GM23338 (cell line): ENCODE measurements around the gene TMEM213. TPM values are rescaled to one million over a fixed set of nuclear protein-coding genes. Genes with fewer than 3 reads are reported as not detected.

Source experiments
- ATAC-seq: fragments of 200-7000 bp; cut with Tn5 transposase; 3 replicates; pipeline ENCODE4 v1.9.1; 2020
- DNase-seq: peaks from one replicate; pipeline ENCODE4 v3.0.0-alpha.2; 2015; ENCODE audit warnings: low spot score
- H2AFZ ChIP-seq: fragments of 200-600 bp; sonication (generic); 2 replicates; pipeline ENCODE4 v1.8.0; 2016; ENCODE audit warnings: antibody characterized with exemption, mild to moderate bottlenecking, moderate library complexity
- H3F3A ChIP-seq: fragments of 200-600 bp; sonication (generic); replicated peaks from 2 replicates; pipeline ENCODE4 v1.8.0; 2017; ENCODE audit warnings: antibody characterized with exemption, mixed run types, low read depth
- H3K27ac ChIP-seq: fragments of 200-600 bp; sonication (generic); 2 replicates; pipeline ENCODE4 v1.6.1; 2016; ENCODE audit warnings: low read depth
- H3K27me3 ChIP-seq: fragments of 200-600 bp; sonication (generic); 2 replicates; pipeline ENCODE4 v1.8.0; 2016; ENCODE audit warnings: mild to moderate bottlenecking, mixed run types, moderate library complexity; ENCODE audit not compliant: insufficient read depth
- H3K36me3 ChIP-seq: fragments of 200-600 bp; sonication (generic); 2 replicates; pipeline ENCODE4 v1.8.0; 2016; ENCODE audit warnings: mild to moderate bottlenecking; ENCODE audit not compliant: insufficient read depth
- H3K4me1 ChIP-seq: fragments of 200-600 bp; sonication (generic); 2 replicates; pipeline ENCODE4 v1.8.0; 2016; ENCODE audit warnings: mild to moderate bottlenecking, moderate library complexity; ENCODE audit not compliant: insufficient read depth
- H3K4me2 ChIP-seq: fragments of 200-600 bp; sonication (generic); 2 replicates; pipeline ENCODE4 v1.7.1; 2017; ENCODE audit warnings: mixed run types
- H3K4me3 ChIP-seq: fragments of 200-600 bp; sonication (generic); 2 replicates; pipeline ENCODE4 v1.6.1; 2016; ENCODE audit warnings: mixed run types
- H3K79me2 ChIP-seq: fragments of 200-600 bp; sonication (generic); replicated peaks from 2 replicates; pipeline ENCODE4 v1.8.0; 2017; ENCODE audit warnings: mild to moderate bottlenecking; ENCODE audit not compliant: insufficient read depth
- H3K9me2 ChIP-seq: fragments of 200-600 bp; sonication (generic); 2 replicates; pipeline ENCODE4 v1.8.0; 2017; ENCODE audit not compliant: insufficient read depth
- H4K20me1 ChIP-seq: fragments of 200-600 bp; sonication (generic); replicated peaks from 2 replicates; pipeline ENCODE4 v1.8.0; 2017; ENCODE audit warnings: mild to moderate bottlenecking; ENCODE audit not compliant: insufficient read depth
- H3K27ac Mint-ChIP-seq: 2 replicates; pipeline ENCODE4 v1.8.0; 2020; ENCODE audit warnings: inconsistent platforms, mild to moderate bottlenecking, moderate library complexity, mixed read lengths
- H3K27me3 Mint-ChIP-seq: 3 replicates; pipeline ENCODE4 v1.8.0; 2022; ENCODE audit warnings: low read depth, mild to moderate bottlenecking, moderate library complexity, mixed read lengths, inconsistent platforms; ENCODE audit not compliant: insufficient read depth, poor library complexity
- H3K36me3 Mint-ChIP-seq: 3 replicates; pipeline ENCODE4 v1.8.0; 2021; ENCODE audit warnings: low read depth, mild to moderate bottlenecking, inconsistent platforms, moderate library complexity, mixed read lengths
- H3K4me1 Mint-ChIP-seq: 3 replicates; pipeline ENCODE4 v1.8.0; 2020; ENCODE audit warnings: mild to moderate bottlenecking, inconsistent platforms, mixed read lengths
- H3K4me3 Mint-ChIP-seq: 3 replicates; pipeline ENCODE4 v1.8.0; 2021; ENCODE audit warnings: moderate library complexity, mild to moderate bottlenecking, inconsistent platforms, mixed read lengths
- H3K9me3 Mint-ChIP-seq: 3 replicates; pipeline ENCODE4 v1.8.0; 2020; ENCODE audit warnings: moderate library complexity, mild to moderate bottlenecking, inconsistent platforms, mixed read lengths
- CREB1 ChIP-seq: fragments of 250-450 bp; sonication (Bioruptor Pico); IDR thresholded peaks from 2 replicates; pipeline ENCODE4 v1.5.0; 2020; ENCODE audit warnings: low read depth, mild to moderate bottlenecking, moderate library complexity
- CTCF ChIP-seq, 2 experiments: fragments of 200-600 bp in 1 of 2; sonication (generic) in 1 of 2; conservative IDR thresholded peaks; 2 replicates each; pipeline versions ENCODE4 v1.5.1 to v1.6.1; 2016 to 2017; ENCODE audit warnings: antibody characterized with exemption in 2 of 2, low read depth in 2 of 2, mild to moderate bottlenecking in 2 of 2, moderate library complexity in 1 of 2
- EZH2 ChIP-seq: fragments of 200-600 bp; sonication (generic); IDR thresholded peaks from one replicate; pipeline ENCODE4 v1.8.0; 2017; ENCODE audit warnings: antibody characterized with exemption, mild to moderate bottlenecking, low read depth; ENCODE audit not compliant: unreplicated experiment
- EZH2phosphoT487 ChIP-seq: fragments of 200-600 bp; sonication (generic); IDR thresholded peaks from one replicate; pipeline ENCODE4 v1.8.1; 2018; ENCODE audit warnings: antibody characterized with exemption; ENCODE audit not compliant: unreplicated experiment
- ZNF114 ChIP-seq: fragments of 250-450 bp; sonication (Bioruptor Pico); IDR thresholded peaks from 2 replicates; pipeline ENCODE4 v1.5.0; 2020; ENCODE audit warnings: mild to moderate bottlenecking, moderate library complexity
- ZNF331 ChIP-seq: fragments of 250-450 bp; sonication (Bioruptor Pico); IDR thresholded peaks from 2 replicates; pipeline ENCODE4 v1.5.0; 2020; ENCODE audit warnings: low read depth, mild to moderate bottlenecking, moderate library complexity
- long read RNA-seq: library from polyadenylated mRNA; unstranded; transcript quantifications from one replicate; pipeline ENCODE4 v2.0.0, GENCODE V29; 2020; ENCODE audit not compliant: unreplicated experiment
- polyA plus RNA-seq: library from polyadenylated mRNA; unstranded; fragments of >200 nt; fragmentation: Nextera tagmentation; extraction: Ambion mirVana; gene quantifications from 2 replicates; pipeline ENCODE4 v1.2.1, GENCODE V29; 2016
- total RNA-seq: library from RNA; depleted of rRNA; stranded (reverse); fragments of >200 nt; shearing (Covaris generic); gene quantifications from 2 replicates; pipeline ENCODE4 v1.2.3, GENCODE V29; 2014; rRNA removed
- TF ChIP-seq, protein P1 (sequence below): fragments of 250-450 bp; sonication (Bioruptor Pico); IDR thresholded peaks from 2 replicates; pipeline ENCODE4 v1.5.0; 2020; ENCODE audit warnings: mild to moderate bottlenecking, moderate library complexity
- TF ChIP-seq, protein P2 (sequence below): IDR thresholded peaks from 2 replicates; pipeline ENCODE4 v1.6.1; 2016; ENCODE audit warnings: antibody characterized with exemption

The TMEM213 gene
- total RNA-seq: 0.08 TPM in 1 of 2 replicates, not detected in the other
- polyA plus RNA-seq: 0.14 and 0.89 TPM in 2 replicates
- long read RNA-seq: 0 reads

DNA sequence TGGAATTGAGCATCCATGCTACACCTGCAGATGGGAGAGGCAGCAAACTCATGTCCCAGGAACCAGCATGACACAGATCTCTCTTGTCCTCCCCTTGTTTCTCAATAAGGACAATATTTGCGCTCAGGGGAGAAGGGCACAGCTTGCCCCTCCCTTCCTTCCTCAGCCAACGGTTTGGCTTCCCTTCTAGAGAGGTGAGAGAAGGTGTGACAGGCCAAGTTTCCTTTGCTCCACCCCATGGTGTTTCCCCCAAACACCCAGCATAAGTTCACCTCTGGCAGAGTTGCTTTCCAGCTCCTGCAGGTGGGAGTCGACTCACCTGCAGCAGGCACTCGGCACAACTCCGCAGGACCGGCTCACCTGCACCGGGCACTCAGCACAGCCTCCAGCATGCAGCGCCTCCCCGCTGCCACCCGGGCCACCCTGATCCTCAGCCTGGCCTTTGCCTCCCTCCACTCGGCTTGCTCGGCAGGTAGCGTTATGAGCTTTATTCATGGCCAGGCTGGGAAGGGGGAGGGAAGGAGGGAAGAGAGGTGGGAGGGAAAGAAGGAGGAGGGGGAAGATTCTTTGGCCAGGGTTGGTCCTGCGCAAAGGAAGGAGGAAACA lies at the start of gene TMEM213, which contains the start of gene ATP6V0A4:
Gene TMEM213 (plus strand): TSS at position 280 of the 606 bp plus-strand sequence. CDS start 111 bp downstream, at position 391.
Gene ATP6V0A4 (minus strand): TSS at position 482 of the 606 bp plus-strand sequence. CDS start 26,949 bp downstream, outside the sequence.
- H3K4me1 ChIP-seq: peaks cover 21% of the 10 kb centered on the region
- no peaks in the 10 kb centered on the region for H3K79me2 ChIP-seq
- no peak within 1 kb of the TSS for H3K27ac ChIP-seq
- 0 out of 2 replicates have a peak, but pooled peaks cover 4% of the 10 kb centered on the region for H3F3A ChIP-seq
- no peak within 1 kb of the TSS; the same call in 1 of the 2 replicates for H3K27ac Mint-ChIP-seq
- peak within 1 kb of the TSS; percentile 72 for H3K4me2 ChIP-seq
- no peaks in the 10 kb centered on the region for H3K36me3 Mint-ChIP-seq
- peaks cover 33% of the 10 kb centered on the region for H3K4me1 Mint-ChIP-seq
- ATAC-seq (peak; percentile 97), DNase-seq (peak; percentile 81)
- H2AFZ ChIP-seq: peak within 1 kb of the TSS; percentile 87
- peaks cover 8% of the 10 kb centered on the region for H3K27me3 Mint-ChIP-seq
- peak within 1 kb of the TSS; percentile 37; the same call in 1 of the 2 replicates for H3K4me3 ChIP-seq
- H3K27me3 ChIP-seq: no peaks in the 10 kb centered on the region
- no peaks in the 10 kb centered on the region for H4K20me1 ChIP-seq
- H3K9me3 Mint-ChIP-seq: no peaks in the 10 kb centered on the region
- no peaks in the 10 kb centered on the region for H3K36me3 ChIP-seq
- peaks cover 4% of the 10 kb centered on the region; the same call in 1 of the 2 replicates for H3K9me2 ChIP-seq
- H3K4me3 Mint-ChIP-seq: peak within 1 kb of the TSS; percentile 47
- 0 out of 2 replicates have a peak, but pooled peaks have one; percentile 23 for TF ChIP-seq CREB1 (CRISPR knock-in tag)
- TF ChIP-seq EZH2: no peak
- peak; percentile 29 to 61; a peak in 3 of 4 replicates for TF ChIP-seq CTCF (conservative IDR thresholded peaks at IDR 0.05; ENCODE audit: low read depth in 2 of 2)
- no peak for TF ChIP-seq ZNF114

GRCh38 chr7:138748666-138749065 lies 49.1 kb upstream of the TMEM213 start:
- H3K4me2 ChIP-seq: no peak overlapping the region
- H3K79me2 ChIP-seq: no peaks in the 10 kb centered on the region
- Mint-ChIP-seq H3K4me3 (no peak overlapping the region), H3K4me1 (peaks cover 10% of the 10 kb centered on the region), H3K27me3 (peaks cover 6% of the 10 kb centered on the region), H3K36me3 (no peaks in the 10 kb centered on the region), H3K9me3 (no peaks in the 10 kb centered on the region), H3K27ac (no peak overlapping the region)
- H2AFZ ChIP-seq: no peak overlapping the region
- H3K27me3 ChIP-seq: no peaks in the 10 kb centered on the region
- no peak overlapping the region for H3K4me3 ChIP-seq
- H4K20me1 ChIP-seq: no peaks in the 10 kb centered on the region
- H3K27ac ChIP-seq: no peak overlapping the region
- H3F3A ChIP-seq: no peaks in the 10 kb centered on the region
- H3K36me3 ChIP-seq: no peaks in the 10 kb centered on the region
- no peak for DNase-seq
- H3K9me2 ChIP-seq: no peaks in the 10 kb centered on the region
- no peak for ATAC-seq
- H3K4me1 ChIP-seq: peaks cover 10% of the 10 kb centered on the region; the same call in 1 of the 2 replicates
- TF ChIP-seq ZNF331 (CRISPR knock-in tag): no peak
- no peak for TF ChIP-seq EZH2phosphoT487
- TF ChIP-seq, protein P1, sequence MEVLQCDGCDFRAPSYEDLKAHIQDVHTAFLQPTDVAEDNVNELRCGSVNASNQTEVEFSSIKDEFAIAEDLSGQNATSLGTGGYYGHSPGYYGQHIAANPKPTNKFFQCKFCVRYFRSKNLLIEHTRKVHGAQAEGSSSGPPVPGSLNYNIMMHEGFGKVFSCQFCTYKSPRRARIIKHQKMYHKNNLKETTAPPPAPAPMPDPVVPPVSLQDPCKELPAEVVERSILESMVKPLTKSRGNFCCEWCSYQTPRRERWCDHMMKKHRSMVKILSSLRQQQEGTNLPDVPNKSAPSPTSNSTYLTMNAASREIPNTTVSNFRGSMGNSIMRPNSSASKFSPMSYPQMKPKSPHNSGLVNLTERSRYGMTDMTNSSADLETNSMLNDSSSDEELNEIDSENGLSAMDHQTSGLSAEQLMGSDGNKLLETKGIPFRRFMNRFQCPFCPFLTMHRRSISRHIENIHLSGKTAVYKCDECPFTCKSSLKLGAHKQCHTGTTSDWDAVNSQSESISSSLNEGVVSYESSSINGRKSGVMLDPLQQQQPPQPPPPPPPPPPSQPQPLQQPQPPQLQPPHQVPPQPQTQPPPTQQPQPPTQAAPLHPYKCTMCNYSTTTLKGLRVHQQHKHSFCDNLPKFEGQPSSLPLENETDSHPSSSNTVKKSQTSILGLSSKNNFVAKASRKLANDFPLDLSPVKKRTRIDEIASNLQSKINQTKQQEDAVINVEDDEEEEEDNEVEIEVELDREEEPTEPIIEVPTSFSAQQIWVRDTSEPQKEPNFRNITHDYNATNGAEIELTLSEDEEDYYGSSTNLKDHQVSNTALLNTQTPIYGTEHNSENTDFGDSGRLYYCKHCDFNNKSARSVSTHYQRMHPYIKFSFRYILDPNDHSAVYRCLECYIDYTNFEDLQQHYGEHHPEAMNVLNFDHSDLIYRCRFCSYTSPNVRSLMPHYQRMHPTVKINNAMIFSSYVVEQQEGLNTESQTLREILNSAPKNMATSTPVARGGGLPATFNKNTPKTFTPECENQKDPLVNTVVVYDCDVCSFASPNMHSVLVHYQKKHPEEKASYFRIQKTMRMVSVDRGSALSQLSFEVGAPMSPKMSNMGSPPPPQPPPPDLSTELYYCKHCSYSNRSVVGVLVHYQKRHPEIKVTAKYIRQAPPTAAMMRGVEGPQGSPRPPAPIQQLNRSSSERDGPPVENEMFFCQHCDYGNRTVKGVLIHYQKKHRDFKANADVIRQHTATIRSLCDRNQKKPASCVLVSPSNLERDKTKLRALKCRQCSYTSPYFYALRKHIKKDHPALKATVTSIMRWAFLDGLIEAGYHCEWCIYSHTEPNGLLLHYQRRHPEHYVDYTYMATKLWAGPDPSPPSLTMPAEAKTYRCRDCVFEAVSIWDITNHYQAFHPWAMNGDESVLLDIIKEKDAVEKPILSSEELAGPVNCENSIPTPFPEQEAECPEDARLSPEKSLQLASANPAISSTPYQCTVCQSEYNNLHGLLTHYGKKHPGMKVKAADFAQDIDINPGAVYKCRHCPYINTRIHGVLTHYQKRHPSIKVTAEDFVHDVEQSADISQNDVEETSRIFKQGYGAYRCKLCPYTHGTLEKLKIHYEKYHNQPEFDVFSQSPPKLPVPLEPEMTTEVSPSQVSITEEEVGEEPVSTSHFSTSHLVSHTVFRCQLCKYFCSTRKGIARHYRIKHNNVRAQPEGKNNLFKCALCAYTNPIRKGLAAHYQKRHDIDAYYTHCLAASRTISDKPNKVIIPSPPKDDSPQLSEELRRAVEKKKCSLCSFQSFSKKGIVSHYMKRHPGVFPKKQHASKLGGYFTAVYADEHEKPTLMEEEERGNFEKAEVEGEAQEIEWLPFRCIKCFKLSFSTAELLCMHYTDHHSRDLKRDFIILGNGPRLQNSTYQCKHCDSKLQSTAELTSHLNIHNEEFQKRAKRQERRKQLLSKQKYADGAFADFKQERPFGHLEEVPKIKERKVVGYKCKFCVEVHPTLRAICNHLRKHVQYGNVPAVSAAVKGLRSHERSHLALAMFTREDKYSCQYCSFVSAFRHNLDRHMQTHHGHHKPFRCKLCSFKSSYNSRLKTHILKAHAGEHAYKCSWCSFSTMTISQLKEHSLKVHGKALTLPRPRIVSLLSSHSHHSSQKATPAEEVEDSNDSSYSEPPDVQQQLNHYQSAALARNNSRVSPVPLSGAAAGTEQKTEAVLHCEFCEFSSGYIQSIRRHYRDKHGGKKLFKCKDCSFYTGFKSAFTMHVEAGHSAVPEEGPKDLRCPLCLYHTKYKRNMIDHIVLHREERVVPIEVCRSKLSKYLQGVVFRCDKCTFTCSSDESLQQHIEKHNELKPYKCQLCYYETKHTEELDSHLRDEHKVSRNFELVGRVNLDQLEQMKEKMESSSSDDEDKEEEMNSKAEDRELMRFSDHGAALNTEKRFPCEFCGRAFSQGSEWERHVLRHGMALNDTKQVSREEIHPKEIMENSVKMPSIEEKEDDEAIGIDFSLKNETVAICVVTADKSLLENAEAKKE (CRISPR knock-in tag): no peak
- TF ChIP-seq, protein P2, sequence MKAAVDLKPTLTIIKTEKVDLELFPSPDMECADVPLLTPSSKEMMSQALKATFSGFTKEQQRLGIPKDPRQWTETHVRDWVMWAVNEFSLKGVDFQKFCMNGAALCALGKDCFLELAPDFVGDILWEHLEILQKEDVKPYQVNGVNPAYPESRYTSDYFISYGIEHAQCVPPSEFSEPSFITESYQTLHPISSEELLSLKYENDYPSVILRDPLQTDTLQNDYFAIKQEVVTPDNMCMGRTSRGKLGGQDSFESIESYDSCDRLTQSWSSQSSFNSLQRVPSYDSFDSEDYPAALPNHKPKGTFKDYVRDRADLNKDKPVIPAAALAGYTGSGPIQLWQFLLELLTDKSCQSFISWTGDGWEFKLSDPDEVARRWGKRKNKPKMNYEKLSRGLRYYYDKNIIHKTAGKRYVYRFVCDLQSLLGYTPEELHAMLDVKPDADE: no peak
- no peak for TF ChIP-seq CTCF (conservative IDR thresholded peaks at IDR 0.05; ENCODE audit: low read depth in 2 of 2)
